Hematopoietic multipotent progenitor cell treated with erythropoietin and hydrocortisone succinate and interleukin-3 and kit ligand, for 15 days (in vitro differentiated cells): ENCODE results near the gene ACOT13.
"Not testable (repeated sequence)": the region's sequence is repeated elsewhere in the genome, so short reads cannot be mapped to it uniquely, and the experiment has no call there.

ENCODE experiments used
- DNase-seq: peaks from one replicate; pipeline ENCODE4 v3.0.0-alpha.2; 2015; ENCODE audit warnings: low spot score

ACOT13 gene

GRCh38 chr6:24662236-24662635 is 4.6 kb upstream of the ACOT13 start:
- DNase-seq, result no peak

GRCh38 chr6:24663189-24663588 is 3.7 kb upstream of the ACOT13 start:
- no peak for DNase-seq

GRCh38 chr6:24664046-24664987 is 2.6 kb upstream of the ACOT13 start:
- DNase-seq, result no peak

- peak; percentile 52 for DNase-seq
Observed at GRCh38 chr6:24666097-24666640, 708 bp upstream of the ACOT13 start.

- no peak for DNase-seq
Observed at GRCh38 chr6:24667378-24667803, 514 bp downstream of the ACOT13 start.

- not testable (repeated sequence) for DNase-seq
Observed at GRCh38 chr6:24668066-24668996, 1.5 kb downstream of the ACOT13 start.

GRCh38 chr6:24668997-24669361 is 2.1 kb downstream of the ACOT13 start:
- DNase-seq, result no peak

- not testable (repeated sequence) for DNase-seq
Observed at GRCh38 chr6:24670492-24670891, 3.6 kb downstream of the ACOT13 start.

GRCh38 chr6:24671077-24671476 is 4.2 kb downstream of the ACOT13 start:
- not testable (repeated sequence) for DNase-seq

- no peak for DNase-seq
Observed at GRCh38 chr6:24672620-24673182, 5.8 kb downstream of the ACOT13 start.

- DNase-seq, result no peak
Observed at GRCh38 chr6:24673625-24674024, 6.7 kb downstream of the ACOT13 start.

- DNase-seq, result not testable (repeated sequence)
Observed at GRCh38 chr6:24678792-24679352, 12.0 kb downstream of the ACOT13 start.

GRCh38 chr6:24680582-24680981 is 13.7 kb downstream of the ACOT13 start:
- DNase-seq, result no peak

- DNase-seq, result no peak
Observed at GRCh38 chr6:24683297-24684296, 16.7 kb downstream of the ACOT13 start.

GRCh38 chr6:24686408-24686807 is 19.5 kb downstream of the ACOT13 start:
- no peak for DNase-seq

GRCh38 chr6:24686946-24687345 is 20.1 kb downstream of the ACOT13 start:
- DNase-seq, result no peak

GRCh38 chr6:24689964-24690363 is 23.1 kb downstream of the ACOT13 start:
- no peak for DNase-seq

- DNase-seq, result no peak
Observed at GRCh38 chr6:24690593-24690992, 23.7 kb downstream of the ACOT13 start.

- DNase-seq, result no peak
Observed at GRCh38 chr6:24691550-24691949, 24.7 kb downstream of the ACOT13 start.

- DNase-seq, result no peak
Observed at GRCh38 chr6:24692003-24692402, 25.1 kb downstream of the ACOT13 start.
